Measurements from ENCODE around the gene CAPN3. TPM values are rescaled to one million over a fixed set of nuclear protein-coding genes. Genes with fewer than 3 reads are reported as not detected.

Gene CAPN3
- polyA plus RNA-seq, 1 donor (not counting 4 experiments of a cell fraction or from before 2014, with no cell fraction given): 15.8 TPM

- Histone ChIP-seq H3K27me3 (ENCODE audit: control insufficient read depth, extremely low read depth, insufficient read depth, low read length) (no peaks in the 10 kb centered on the region), H3K9me3 (ENCODE audit: control insufficient read depth, low read depth, low read length) (no peaks in the 10 kb centered on the region), H3K79me2 (ENCODE audit: control insufficient read depth, insufficient read depth, low read length) (no peaks in the 10 kb centered on the region), H2AFZ (ENCODE audit: control insufficient read depth, low read length) (no peak overlapping the region), H3K4me3 (ENCODE audit: control insufficient read depth in 2 of 3, extremely low read depth in 1 of 3, insufficient read depth in 2 of 3, low read depth in 1 of 3, low read length in 3 of 3) (no peak overlapping the region), H3K9ac (ENCODE audit: control insufficient read depth, extremely low read depth, insufficient read depth, low read length) (no peak overlapping the region), H3K27ac (ENCODE audit: control insufficient read depth, insufficient read depth, low read length) (no peak overlapping the region), H3K4me2 (ENCODE audit: control insufficient read depth, extremely low read depth, insufficient read depth, low read depth, low read length) (no peak overlapping the region), H4K20me1 (ENCODE audit: control insufficient read depth, extremely low read depth, insufficient read depth, low read length) (no peaks in the 10 kb centered on the region), H3K4me1 (ENCODE audit: control insufficient read depth, extremely low read depth, insufficient read depth, low read length) (no peaks in the 10 kb centered on the region), H3K36me3 (ENCODE audit: control insufficient read depth in 2 of 2, extremely low read depth in 1 of 2, insufficient read depth in 2 of 2, low read length in 2 of 2) (peaks cover 0 to 2% of the 10 kb centered on the region in 2 experiments), H3K9me1 (ENCODE audit: control insufficient read depth, extremely low read depth, insufficient read depth, low read length) (no peaks in the 10 kb centered on the region)
- no peak for FAIRE-seq
- no peak for DNase-seq (ENCODE audit: low read depth, low spot score)
- dilution Hi-C loops (cut with MboI; ENCODE audit: extremely low pct_ligation_motif_present, low sequenced_read_pairs): no loop called here
- TF ChIP-seq, protein P1, sequence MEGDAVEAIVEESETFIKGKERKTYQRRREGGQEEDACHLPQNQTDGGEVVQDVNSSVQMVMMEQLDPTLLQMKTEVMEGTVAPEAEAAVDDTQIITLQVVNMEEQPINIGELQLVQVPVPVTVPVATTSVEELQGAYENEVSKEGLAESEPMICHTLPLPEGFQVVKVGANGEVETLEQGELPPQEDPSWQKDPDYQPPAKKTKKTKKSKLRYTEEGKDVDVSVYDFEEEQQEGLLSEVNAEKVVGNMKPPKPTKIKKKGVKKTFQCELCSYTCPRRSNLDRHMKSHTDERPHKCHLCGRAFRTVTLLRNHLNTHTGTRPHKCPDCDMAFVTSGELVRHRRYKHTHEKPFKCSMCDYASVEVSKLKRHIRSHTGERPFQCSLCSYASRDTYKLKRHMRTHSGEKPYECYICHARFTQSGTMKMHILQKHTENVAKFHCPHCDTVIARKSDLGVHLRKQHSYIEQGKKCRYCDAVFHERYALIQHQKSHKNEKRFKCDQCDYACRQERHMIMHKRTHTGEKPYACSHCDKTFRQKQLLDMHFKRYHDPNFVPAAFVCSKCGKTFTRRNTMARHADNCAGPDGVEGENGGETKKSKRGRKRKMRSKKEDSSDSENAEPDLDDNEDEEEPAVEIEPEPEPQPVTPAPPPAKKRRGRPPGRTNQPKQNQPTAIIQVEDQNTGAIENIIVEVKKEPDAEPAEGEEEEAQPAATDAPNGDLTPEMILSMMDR (optimal IDR thresholded peaks at IDR 0.05 in 1 of 3, IDR thresholded peaks at IDR 0.05 in 1 of 3, conservative IDR thresholded peaks at IDR 0.05 in 1 of 3; ENCODE audit: extremely low read depth in 1 of 3, insufficient read depth in 2 of 3, low read length in 3 of 3): no peak
- TF ChIP-seq EZH2 (IDR thresholded peaks at IDR 0.05; ENCODE audit: low read length): no peak
Measured at GRCh38 chr15:42373936-42374335, 14.6 kb downstream of the CAPN3 start.

- no peaks in the 10 kb centered on the region for H3K27me3 ChIP-seq (ENCODE audit: control insufficient read depth, extremely low read depth, insufficient read depth, low read length)
- no peak for TF ChIP-seq EZH2 (IDR thresholded peaks at IDR 0.05; ENCODE audit: low read length)
- TF ChIP-seq, protein P1 (optimal IDR thresholded peaks at IDR 0.05 in 1 of 3, IDR thresholded peaks at IDR 0.05 in 1 of 3, conservative IDR thresholded peaks at IDR 0.05 in 1 of 3; ENCODE audit: extremely low read depth in 1 of 3, insufficient read depth in 2 of 3, low read length in 3 of 3): no peak
- no peaks in the 10 kb centered on the region for H3K9me3 ChIP-seq (ENCODE audit: control insufficient read depth, low read depth, low read length)
- no peaks in the 10 kb centered on the region for H3K9me1 ChIP-seq (ENCODE audit: control insufficient read depth, extremely low read depth, insufficient read depth, low read length)
- peaks cover 0 to 2% of the 10 kb centered on the region in 2 experiments for H3K36me3 ChIP-seq (ENCODE audit: control insufficient read depth in 2 of 2, extremely low read depth in 1 of 2, insufficient read depth in 2 of 2, low read length in 2 of 2)
- no peak overlapping the region for H3K9ac ChIP-seq (ENCODE audit: control insufficient read depth, extremely low read depth, insufficient read depth, low read length)
- no peak for FAIRE-seq
- no peak for DNase-seq (ENCODE audit: low read depth, low spot score)
- H4K20me1 ChIP-seq (ENCODE audit: control insufficient read depth, extremely low read depth, insufficient read depth, low read length): no peaks in the 10 kb centered on the region
- no peaks in the 10 kb centered on the region for H3K79me2 ChIP-seq (ENCODE audit: control insufficient read depth, insufficient read depth, low read length)
- no peak overlapping the region for H3K27ac ChIP-seq (ENCODE audit: control insufficient read depth, insufficient read depth, low read length)
- H3K4me1 ChIP-seq (ENCODE audit: control insufficient read depth, extremely low read depth, insufficient read depth, low read length): no peaks in the 10 kb centered on the region
- no peak overlapping the region for H2AFZ ChIP-seq (ENCODE audit: control insufficient read depth, low read length)
- dilution Hi-C loops (cut with MboI; ENCODE audit: extremely low pct_ligation_motif_present, low sequenced_read_pairs): no loop called here
- H3K4me2 ChIP-seq (ENCODE audit: control insufficient read depth, extremely low read depth, insufficient read depth, low read depth, low read length): no peak overlapping the region
- H3K4me3 ChIP-seq (ENCODE audit: control insufficient read depth in 2 of 3, extremely low read depth in 1 of 3, insufficient read depth in 2 of 3, low read depth in 1 of 3, low read length in 3 of 3): no peak overlapping the region
Measured at GRCh38 chr15:42374810-42375209, 15.5 kb downstream of the CAPN3 start.
